ENCODE results near the gene SAP30BP.
A peak's percentile ranks its signal among the peaks of the same experiment; 100 is the strongest.

The SAP30BP gene

GRCh38 chr17:75738218-75738802 is 71.2 kb downstream of the SAP30BP start:
- no peak overlapping the region for H3K4me3 ChIP-seq (ENCODE audit: low read length)
- peak; percentile 55 for DNase-seq (ENCODE audit: low read depth)
- no peak for TF ChIP-seq CTCF (conservative IDR thresholded peaks at IDR 0.05; ENCODE audit: low read length)

DNA sequence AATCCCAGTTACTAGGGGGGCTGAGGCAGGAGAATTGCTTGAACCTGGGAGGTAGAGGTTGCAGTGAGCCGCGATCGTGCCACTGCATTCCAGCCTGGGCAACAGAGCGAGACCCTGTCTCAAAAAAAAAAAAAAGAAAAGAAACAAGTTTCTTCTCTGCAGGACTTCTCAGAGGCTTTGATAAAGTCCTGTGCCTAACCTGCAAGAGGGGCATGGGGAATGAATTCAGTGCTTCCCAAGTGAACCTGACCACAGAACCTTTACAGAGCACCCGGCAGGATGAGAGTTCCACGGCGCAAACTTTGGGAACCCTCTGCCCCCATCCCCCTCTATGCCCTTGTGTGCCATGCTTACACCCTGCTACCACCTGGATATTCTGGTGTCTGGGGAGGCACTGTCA is 72.0 kb downstream of the SAP30BP start:
- TF ChIP-seq CTCF (conservative IDR thresholded peaks at IDR 0.05; ENCODE audit: low read length), result no peak

DNA sequence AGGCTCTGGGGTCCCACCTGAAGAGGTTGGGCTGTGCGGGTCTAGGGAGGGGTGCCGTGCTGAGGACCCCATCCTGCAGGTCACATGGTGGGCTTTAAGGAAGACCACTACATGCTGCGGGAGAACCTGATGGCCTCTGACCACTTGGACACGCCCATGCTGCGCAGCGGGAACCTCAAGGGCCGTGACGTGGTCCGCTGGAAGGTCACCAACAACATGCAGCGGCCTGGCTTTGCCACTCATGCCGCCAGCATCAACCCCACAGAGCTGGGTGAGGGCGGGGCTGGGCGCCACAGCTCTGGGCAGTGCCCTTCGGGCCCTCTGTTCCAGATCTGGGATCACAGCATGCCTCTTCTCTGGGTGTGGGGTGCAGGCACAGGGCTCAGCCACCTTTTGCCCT is 72.7 kb downstream of the SAP30BP start:
- TF ChIP-seq CTCF (conservative IDR thresholded peaks at IDR 0.05; ENCODE audit: low read length), result no peak
- no peak for DNase-seq (ENCODE audit: low read depth)
- no peak overlapping the region for H3K4me3 ChIP-seq (ENCODE audit: low read length)

More for the DNA sequence above, 72.0 kb downstream of the SAP30BP start:
- no peak overlapping the region for H3K4me3 ChIP-seq (ENCODE audit: low read length)
- DNase-seq (ENCODE audit: low read depth), result no peak

DNA sequence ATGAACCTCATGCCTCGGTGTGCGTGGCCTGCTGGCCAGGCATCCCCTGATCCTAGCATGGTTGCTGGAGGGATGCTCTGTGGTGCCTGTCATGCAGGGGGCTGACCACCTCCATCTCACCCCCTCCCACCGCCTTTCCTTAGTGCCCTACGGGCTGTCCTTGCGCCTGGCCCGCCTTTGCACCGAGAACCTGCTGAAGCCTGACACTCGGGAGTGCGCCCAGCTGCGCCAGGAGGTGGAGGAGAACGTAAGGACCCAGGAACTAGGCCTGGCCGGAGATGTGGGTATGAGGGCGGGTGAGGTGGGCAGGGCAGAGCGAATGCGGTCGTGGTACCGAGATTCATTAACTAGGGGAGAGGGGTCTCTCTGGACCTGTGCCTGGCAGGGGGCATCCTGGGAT is 73.1 kb downstream of the SAP30BP start:
- DNase-seq (ENCODE audit: low read depth), result no peak
- TF ChIP-seq CTCF (conservative IDR thresholded peaks at IDR 0.05; ENCODE audit: low read length), result no peak
- no peak overlapping the region for H3K4me3 ChIP-seq (ENCODE audit: low read length)

GRCh38 chr17:75740631-75741077 is 73.5 kb downstream of the SAP30BP start:
- TF ChIP-seq CTCF (conservative IDR thresholded peaks at IDR 0.05; ENCODE audit: low read length), result no peak
- no peak overlapping the region for H3K4me3 ChIP-seq (ENCODE audit: low read length)
- no peak for DNase-seq (ENCODE audit: low read depth)

DNA sequence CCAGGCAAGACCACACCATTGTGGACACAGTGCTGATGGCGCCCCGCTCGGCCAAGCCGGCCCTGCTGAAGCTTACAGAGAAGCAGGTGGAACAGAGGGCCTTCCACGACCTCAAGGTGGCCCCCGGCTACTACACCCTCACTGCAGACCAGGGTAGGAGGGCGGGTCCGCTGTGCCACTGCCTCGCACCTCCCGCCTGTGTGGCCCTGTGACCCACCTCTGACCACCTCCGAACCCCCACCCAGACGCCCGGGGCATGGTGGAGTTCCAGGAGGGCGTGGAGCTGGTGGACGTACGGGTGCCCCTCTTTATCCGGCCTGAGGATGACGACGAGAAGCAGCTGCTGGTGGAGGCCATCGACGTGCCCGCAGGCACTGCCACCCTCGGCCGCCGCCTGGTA is 75.2 kb downstream of the SAP30BP start:
- H3K4me3 ChIP-seq (ENCODE audit: low read length), result no peak overlapping the region
- DNase-seq (ENCODE audit: low read depth), result no peak
- no peak for TF ChIP-seq CTCF (conservative IDR thresholded peaks at IDR 0.05; ENCODE audit: low read length)

DNA sequence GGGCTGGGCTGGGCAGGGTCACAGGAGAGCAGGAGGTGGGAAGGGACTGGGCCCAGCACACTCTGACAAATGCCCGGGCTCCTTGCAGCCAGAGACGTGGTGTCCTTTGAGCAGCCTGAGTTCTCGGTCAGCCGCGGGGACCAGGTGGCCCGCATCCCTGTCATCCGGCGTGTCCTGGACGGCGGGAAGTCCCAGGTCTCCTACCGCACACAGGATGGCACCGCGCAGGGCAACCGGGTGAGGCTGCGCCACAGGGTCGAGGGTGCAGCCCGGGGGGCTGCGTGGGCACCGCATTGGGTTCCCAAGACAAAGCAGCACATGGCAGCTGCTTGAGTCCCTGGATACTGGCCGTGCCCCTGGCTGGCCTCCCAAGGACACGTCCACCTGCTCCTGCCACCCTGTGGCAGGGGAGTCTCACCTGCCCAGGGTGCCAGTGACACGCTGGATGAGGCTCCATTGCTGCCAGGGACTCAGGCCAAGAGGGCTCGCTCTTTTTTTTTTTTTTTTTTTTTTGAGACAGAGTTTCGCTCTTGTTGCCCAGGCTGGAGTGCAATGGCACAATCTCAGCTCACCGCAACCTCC is 76.6 kb downstream of the SAP30BP start:
- TF ChIP-seq CTCF (conservative IDR thresholded peaks at IDR 0.05; ENCODE audit: low read length), result no peak
- H3K4me3 ChIP-seq (ENCODE audit: low read length), result no peak overlapping the region
- no peak for DNase-seq (ENCODE audit: low read depth)

All from AG10803 (cell line).